Uterus (tissue), 4 donors: ENCODE results near the gene DLG5. TPM values are rescaled to one million over a fixed set of nuclear protein-coding genes. Genes with fewer than 3 reads are reported as not detected.

Experiments
- DNase-seq, 2 donors: peaks; one replicate each; pipeline ENCODE4 v3.0.0-alpha.2; 2019 to 2020
- H3K27ac ChIP-seq, 2 donors: fragments of 200-600 bp; sonication (generic); 1 replicate in 1 of 2; 2 replicates in 1 of 2; pipeline ENCODE4 v1.5.1; 2016 to 2018
- H3K27me3 ChIP-seq, 2 donors: fragments of 200-600 bp; sonication (generic); one replicate each; pipeline ENCODE4 v1.5.1; 2018 to 2019; ENCODE audit warnings: control low read depth in 1 of 2
- H3K36me3 ChIP-seq, 2 donors: fragments of 200-600 bp; sonication (generic); one replicate each; pipeline ENCODE4 v1.5.1; 2019; ENCODE audit warnings: control low read depth in 1 of 2
- H3K4me1 ChIP-seq, 2 donors: fragments of 200-600 bp; sonication (generic); one replicate each; pipeline ENCODE4 v1.5.1; 2018 to 2019; ENCODE audit warnings: control low read depth in 1 of 2
- H3K4me3 ChIP-seq, 2 donors: fragments of 200-600 bp; sonication (generic); 1 replicate in 1 of 2; 2 replicates in 1 of 2; pipeline ENCODE4 v1.5.1; 2018 to 2019; ENCODE audit warnings: mild to moderate bottlenecking in 1 of 2
- H3K9me3 ChIP-seq, 2 donors: fragments of 200-600 bp; sonication (generic); one replicate each; pipeline ENCODE4 v1.5.1; 2019; ENCODE audit warnings: control low read depth in 1 of 2
- CTCF ChIP-seq, 4 experiments: fragments of 200-600 bp in 2 of 4; fragments of 450-650 bp in 2 of 4; sonication (generic) in 2 of 4; IDR thresholded peaks; one replicate each; pipeline ENCODE4 v1.5.1; 2016 to 2019; ENCODE audit warnings: antibody characterized with exemption in 4 of 4, mild to moderate bottlenecking in 2 of 4, moderate library complexity in 1 of 4
- POLR2A ChIP-seq, 2 donors: fragments of 450-650 bp; IDR thresholded peaks; one replicate each; pipeline ENCODE4 v1.6.1; 2016; ENCODE audit warnings: antibody characterized with exemption in 2 of 2, mild to moderate bottlenecking in 1 of 2, moderate library complexity in 1 of 2
- intact Hi-C: fragments of 100-400 bp; cut with DNase I; formaldehyde crosslinking; loops from one replicate; pipeline ENCODE4 v1.15.1; 2023; ENCODE audit warnings: low total_unique reads
- total RNA-seq, 4 donors: library from RNA; depleted of rRNA in 3 of 4; stranded (reverse); fragments of >200 nt in 3 of 4; gene quantifications; one replicate each; pipeline versions ENCODE4 v1.1.0 to v1.2.4, GENCODE V29; 2014 to 2023
- donor health status: DM: yes; HTN: yes; CAD: no.

The DLG5 gene
- total RNA-seq, 4 donors from 2014 or later = 27.1 to 72.6 (median 46.5) TPM

GRCh38 chr10:77913090-77913489 lies 13.5 kb downstream of the DLG5 start:
- H3K4me1 ChIP-seq = no peaks in the 10 kb centered on the region
- no peaks in the 10 kb centered on the region for H3K27me3 ChIP-seq
- TF ChIP-seq POLR2A (IDR thresholded peaks at IDR 0.05) = no peak
- no peaks in the 10 kb centered on the region for H3K36me3 ChIP-seq
- no peak for DNase-seq
- H3K4me3 ChIP-seq = no peak overlapping the region
- no peaks in the 10 kb centered on the region for H3K9me3 ChIP-seq
- intact Hi-C loops = no loop called here
- H3K27ac ChIP-seq = no peak overlapping the region

DNA sequence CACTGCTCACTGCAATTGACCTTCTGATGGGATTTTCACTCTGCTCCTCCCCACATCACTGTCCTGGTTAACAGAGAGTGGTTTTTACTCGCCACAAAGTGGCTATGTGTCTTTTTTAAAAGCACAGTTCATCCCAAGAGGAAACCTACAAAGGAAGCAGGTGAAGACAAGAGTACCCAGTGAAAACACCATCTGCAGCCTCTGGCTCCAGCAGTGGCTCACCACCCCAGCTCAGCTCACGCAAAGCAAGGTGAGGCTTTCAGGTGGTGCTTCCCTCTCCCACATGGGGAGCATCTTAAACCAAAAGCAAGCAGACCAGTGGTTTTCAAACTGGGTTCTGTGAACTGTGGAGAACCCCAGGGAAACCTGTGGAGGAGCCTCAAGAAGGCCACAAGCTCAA lies 14.0 kb downstream of the DLG5 start:
- TF ChIP-seq POLR2A (IDR thresholded peaks at IDR 0.05) (no peak), CTCF (IDR thresholded peaks at IDR 0.05) (no peak)
- intact Hi-C loops = no loop called here
- H3K36me3 ChIP-seq = no peaks in the 10 kb centered on the region
- no peaks in the 10 kb centered on the region for H3K9me3 ChIP-seq
- DNase-seq = no peak
- H3K4me1 ChIP-seq = no peaks in the 10 kb centered on the region
- no peak overlapping the region for H3K27ac ChIP-seq
- no peaks in the 10 kb centered on the region for H3K27me3 ChIP-seq
- H3K4me3 ChIP-seq = no peak overlapping the region

DNA sequence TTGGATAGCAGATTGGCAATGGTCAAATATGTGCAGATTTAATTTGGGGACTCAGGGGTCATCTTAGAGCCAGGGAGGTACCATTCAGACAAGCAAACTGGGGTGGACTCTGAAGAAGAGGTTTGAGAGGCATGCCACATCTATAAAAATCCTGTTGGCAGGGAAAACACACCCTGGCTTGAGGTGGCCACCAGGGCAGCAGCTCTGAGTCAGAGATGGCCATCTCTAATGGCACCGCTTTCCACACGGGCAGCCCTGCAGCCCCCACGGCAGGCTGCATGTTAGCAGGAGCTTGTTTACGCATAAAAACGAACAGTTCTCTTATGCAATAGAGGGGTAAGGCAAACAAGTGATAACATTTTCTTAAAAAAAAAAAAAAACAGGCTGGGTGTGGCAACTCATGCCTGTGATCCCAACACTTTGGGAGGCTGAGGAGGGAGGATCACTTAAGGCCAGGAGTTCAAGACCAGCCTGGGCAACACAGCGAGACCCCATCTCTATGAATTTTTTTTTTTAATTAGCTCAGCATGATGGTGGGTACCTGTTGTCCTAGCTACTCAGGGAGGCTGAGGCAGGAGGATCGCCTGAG lies 14.9 kb downstream of the DLG5 start:
- Histone ChIP-seq H3K4me1 (no peaks in the 10 kb centered on the region), H3K27ac (no peak overlapping the region), H3K36me3 (no peaks in the 10 kb centered on the region), H3K4me3 (no peak overlapping the region), H3K27me3 (no peaks in the 10 kb centered on the region), H3K9me3 (no peaks in the 10 kb centered on the region)
- TF ChIP-seq POLR2A (IDR thresholded peaks at IDR 0.05) = no peak
- no peak for TF ChIP-seq CTCF (IDR thresholded peaks at IDR 0.05)
- no peak for DNase-seq
- intact Hi-C loops = no loop called here

GRCh38 chr10:77910524-77911145 lies 15.9 kb downstream of the DLG5 start:
- intact Hi-C loops = no loop called here
- DNase-seq = no peak
- TF ChIP-seq CTCF (IDR thresholded peaks at IDR 0.05) (no peak), POLR2A (IDR thresholded peaks at IDR 0.05) (no peak)
- Histone ChIP-seq H3K4me3 (no peak overlapping the region), H3K9me3 (no peaks in the 10 kb centered on the region), H3K36me3 (no peaks in the 10 kb centered on the region), H3K27me3 (no peaks in the 10 kb centered on the region), H3K27ac (peak overlapping the region in 1 of 2 donors; percentile 36), H3K4me1 (no peaks in the 10 kb centered on the region)

GRCh38 chr10:77909749-77910375 lies 16.7 kb downstream of the DLG5 start:
- H3K4me3 ChIP-seq = no peak overlapping the region
- no peaks in the 10 kb centered on the region for H3K36me3 ChIP-seq
- intact Hi-C loops = no loop called here
- no peak for DNase-seq
- TF ChIP-seq CTCF (IDR thresholded peaks at IDR 0.05) (no peak), POLR2A (IDR thresholded peaks at IDR 0.05) (no peak)
- H3K9me3 ChIP-seq = no peaks in the 10 kb centered on the region
- peak overlapping the region; percentile 2 to 36 for H3K27ac ChIP-seq
- no peaks in the 10 kb centered on the region for H3K4me1 ChIP-seq
- H3K27me3 ChIP-seq = no peaks in the 10 kb centered on the region
